ENCODE measurements around the gene LRRC8E.

- TF ChIP-seq, protein P1, sequence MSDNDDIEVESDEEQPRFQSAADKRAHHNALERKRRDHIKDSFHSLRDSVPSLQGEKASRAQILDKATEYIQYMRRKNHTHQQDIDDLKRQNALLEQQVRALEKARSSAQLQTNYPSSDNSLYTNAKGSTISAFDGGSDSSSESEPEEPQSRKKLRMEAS (IDR thresholded peaks at IDR 0.05): no peak
- TF ChIP-seq CTCF (IDR thresholded peaks at IDR 0.05; ENCODE audit: low read depth, low read length, missing input control): no peak
- no peak for TF ChIP-seq TAF1 (conservative IDR thresholded peaks at IDR 0.05)
- no peak for TF ChIP-seq FOXA1 (IDR thresholded peaks at IDR 0.05)
- no peak for TF ChIP-seq EGR1 (IDR thresholded peaks at IDR 0.05; ENCODE audit: low read depth in 2 of 2)
- TF ChIP-seq RAD21 (IDR thresholded peaks at IDR 0.05): no peak
- no peak for TF ChIP-seq REST (IDR thresholded peaks at IDR 0.05)
- no peak for TF ChIP-seq SP1 (IDR thresholded peaks at IDR 0.05)
- TF ChIP-seq ATF3 (IDR thresholded peaks at IDR 0.05): no peak
- no peak for TF ChIP-seq RXRA (IDR thresholded peaks at IDR 0.05)
- no peak for TF ChIP-seq GABPA (IDR thresholded peaks at IDR 0.05 in 1 of 2, conservative IDR thresholded peaks at IDR 0.05 in 1 of 2)
Measured at GRCh38 chr19:7863157-7863970, 24.9 kb upstream of the LRRC8E start.
